ENCODE data around the gene EPS8L1.
A peak's percentile ranks its signal among the peaks of the same experiment; 100 is the strongest.

GRCh38 chr19:55117663-55118391, 42.2 kb downstream of the EPS8L1 start:
- no peak for TF ChIP-seq EZH2 (IDR thresholded peaks at IDR 0.05)
- TF ChIP-seq POLR2AphosphoS5 (IDR thresholded peaks at IDR 0.05; ENCODE audit: borderline replicate concordance, low read depth, low read length): peak; percentile 75
- TF ChIP-seq FOXP2 (optimal IDR thresholded peaks at IDR 0.05; ENCODE audit: control extremely low read depth, extremely low read length, insufficient read depth): peak; percentile 89
